HEK293T (cell line): Measurements from ENCODE around the gene AMZ1.
"Not testable (repeated sequence)": the region's sequence is repeated elsewhere in the genome, so short reads cannot be mapped to it uniquely, and the experiment has no call there.

Source experiments
- ARNT ChIP-seq: fragments of 450-650 bp; IDR thresholded peaks from 2 replicates; pipeline ENCODE4 v1.6.1; 2017; ENCODE audit warnings: mild to moderate bottlenecking
- BHLHE40 ChIP-seq: fragments of 450-650 bp; IDR thresholded peaks from 2 replicates; pipeline ENCODE4 v1.6.1; 2016; ENCODE audit warnings: mild to moderate bottlenecking, moderate library complexity, borderline replicate concordance
- FOXA1 ChIP-seq: fragments of 450-650 bp; IDR thresholded peaks from 2 replicates; pipeline ENCODE4 v1.6.1; 2016; ENCODE audit warnings: mild to moderate bottlenecking
- FOXK2 ChIP-seq: fragments of 450-650 bp; IDR thresholded peaks from 2 replicates; pipeline ENCODE4 v1.6.1; 2016; ENCODE audit warnings: mild to moderate bottlenecking
- NFRKB ChIP-seq: fragments of 450-650 bp; IDR thresholded peaks from 2 replicates; pipeline ENCODE4 v1.6.1; 2016; ENCODE audit warnings: mild to moderate bottlenecking, moderate library complexity
- ZNF384 ChIP-seq: fragments of 450-650 bp; IDR thresholded peaks from 2 replicates; pipeline ENCODE4 v1.6.1; 2016

- not testable (repeated sequence) for TF ChIP-seq FOXK2, NFRKB, BHLHE40, FOXA1, ZNF384, ARNT
Observed at GRCh38 chr7:2673214-2673613, 14.8 kb upstream of the AMZ1 start.
